Ectodermal cell (in vitro differentiated cells): ENCODE data around the gene OR2A14. TPM values are rescaled to one million over a fixed set of nuclear protein-coding genes. Genes with fewer than 3 reads are reported as not detected.

Experiments
- H3K27ac ChIP-seq: 2 replicates; pipeline ENCODE4 v1.7.0; 2013; ENCODE audit warnings: mild to moderate bottlenecking, low read depth, low read length; ENCODE audit not compliant: insufficient read depth, poor library complexity, severe bottlenecking
- H3K27me3 ChIP-seq: 2 replicates; pipeline ENCODE4 v1.7.0; 2013; ENCODE audit warnings: mild to moderate bottlenecking, low read length; ENCODE audit not compliant: insufficient read depth, control insufficient read depth, poor library complexity, severe bottlenecking
- H3K36me3 ChIP-seq: one replicate; pipeline ENCODE4 v1.7.0; 2013; ENCODE audit warnings: low read length; ENCODE audit not compliant: control insufficient read depth, insufficient read depth
- H3K4me1 ChIP-seq: one replicate; pipeline ENCODE4 v1.7.0; 2013; ENCODE audit warnings: low read length; ENCODE audit not compliant: control insufficient read depth, insufficient read depth
- H3K4me3 ChIP-seq: 2 replicates; pipeline ENCODE4 v1.7.0; 2013; ENCODE audit warnings: low read depth, low read length, control low read depth; ENCODE audit not compliant: insufficient read depth
- H3K9me3 ChIP-seq: 2 replicates; pipeline ENCODE4 v1.7.0; 2013; ENCODE audit warnings: mild to moderate bottlenecking, low read length, moderate library complexity; ENCODE audit not compliant: control insufficient read depth
- WGBS, 2 experiments: methylation state at CpG; one replicate each; pipeline ENCODE4 v1.1.7; 2013; ENCODE audit warnings: missing lambda C conversion rate in 2 of 2; 5-methylcytosine and 5-hydroxymethylcytosine counted together
- polyA plus RNA-seq, 4 experiments: library from polyadenylated mRNA; stranded (reverse); fragments of 50-300 nt; gene quantifications; one replicate each; pipeline ENCODE4 v1.2.3, GENCODE V29; 2013

Gene OR2A14, protein sequence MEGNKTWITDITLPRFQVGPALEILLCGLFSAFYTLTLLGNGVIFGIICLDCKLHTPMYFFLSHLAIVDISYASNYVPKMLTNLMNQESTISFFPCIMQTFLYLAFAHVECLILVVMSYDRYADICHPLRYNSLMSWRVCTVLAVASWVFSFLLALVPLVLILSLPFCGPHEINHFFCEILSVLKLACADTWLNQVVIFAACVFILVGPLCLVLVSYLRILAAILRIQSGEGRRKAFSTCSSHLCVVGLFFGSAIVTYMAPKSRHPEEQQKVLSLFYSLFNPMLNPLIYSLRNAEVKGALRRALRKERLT
- not detected for polyA plus RNA-seq (2013, experiment 1 of 4)
- not detected for polyA plus RNA-seq (2013, experiment 2 of 4)
- not detected for polyA plus RNA-seq (2013, experiment 3 of 4)
- polyA plus RNA-seq (2013, experiment 4 of 4) = not detected

DNA sequence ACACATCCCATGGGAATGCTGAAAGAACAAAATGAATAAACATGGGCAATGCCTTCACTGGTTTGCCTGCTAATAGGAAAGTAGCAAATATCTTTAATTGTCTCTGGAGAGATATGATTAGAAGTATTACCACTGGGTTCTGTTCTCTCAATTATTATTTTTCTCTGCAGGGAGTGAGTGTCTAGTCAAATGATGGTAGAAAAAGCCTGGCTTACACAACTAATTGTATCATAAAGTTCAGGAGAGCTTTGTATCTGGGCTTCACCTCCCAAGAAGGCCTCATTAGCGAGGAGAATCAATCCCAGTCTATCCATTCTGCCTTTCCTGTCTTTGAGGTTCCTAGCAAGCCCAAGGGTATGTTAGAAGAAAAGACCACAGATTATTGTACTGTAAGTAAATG, at the start of gene OR2A14:
TSS of gene OR2A14 (plus strand) at position 301 of the 400 bp plus-strand sequence. CDS start 5,937 bp downstream, outside the sequence.
- no peak within 1 kb of the TSS for H3K27ac ChIP-seq
- no peaks in the 10 kb centered on the region for H3K27me3 ChIP-seq
- no peaks in the 10 kb centered on the region for H3K36me3 ChIP-seq
- H3K4me3 ChIP-seq = no peak within 1 kb of the TSS
- 92 to 94% methylated on average over 1 of the region's 1 CpG for WGBS, 2 experiments
- H3K4me1 ChIP-seq = no peaks in the 10 kb centered on the region
- H3K9me3 ChIP-seq = no peaks in the 10 kb centered on the region

DNA sequence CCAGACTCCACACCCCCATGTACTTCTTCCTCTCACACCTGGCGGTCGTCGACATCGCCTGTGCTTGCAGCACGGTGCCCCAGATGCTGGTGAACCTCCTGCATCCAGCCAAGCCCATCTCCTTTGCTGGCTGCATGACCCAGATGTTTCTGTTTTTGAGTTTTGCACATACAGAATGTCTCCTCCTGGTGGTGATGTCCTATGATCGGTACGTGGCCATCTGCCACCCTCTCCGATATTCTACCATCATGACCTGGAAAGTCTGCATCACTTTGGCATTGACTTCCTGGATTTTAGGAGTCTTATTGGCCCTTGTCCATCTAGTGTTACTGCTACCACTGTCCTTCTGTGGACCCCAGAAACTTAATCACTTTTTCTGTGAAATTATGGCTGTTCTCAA, 48.6 kb upstream of the OR2A14 start:
- Histone ChIP-seq H3K27ac (no peak overlapping the region), H3K4me3 (no peak overlapping the region), H3K27me3 (no peaks in the 10 kb centered on the region), H3K9me3 (no peaks in the 10 kb centered on the region), H3K36me3 (no peaks in the 10 kb centered on the region), H3K4me1 (no peaks in the 10 kb centered on the region)
- WGBS, 2 experiments = 93 to 95% methylated on average over 8 of the region's 8 CpGs

DNA sequence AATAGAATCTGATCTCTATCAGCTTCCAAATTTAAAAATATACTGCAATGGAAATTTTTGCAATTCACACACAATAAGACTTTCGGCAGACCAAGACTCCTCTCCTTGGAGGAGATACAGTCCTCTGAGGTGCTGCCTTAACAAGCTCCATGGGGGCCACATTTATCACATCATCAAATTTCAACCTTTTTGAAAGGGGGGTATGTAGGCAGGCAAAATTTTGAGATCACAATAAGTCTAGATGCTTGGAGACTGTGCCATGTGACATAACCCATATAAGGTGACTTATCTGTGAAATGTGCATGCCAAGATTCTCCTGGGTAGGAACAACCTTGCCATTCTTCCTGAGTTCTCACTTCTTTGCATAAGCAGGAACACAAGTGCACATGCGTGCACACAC, 37.0 kb upstream of the OR2A14 start, which contains the start of gene OR2A12:
TSS of gene OR2A12 (plus strand) at position 301 of the 400 bp plus-strand sequence. CDS start 8,830 bp downstream, outside the sequence.
- H3K27ac ChIP-seq = no peak within 1 kb of the TSS
- WGBS, 2 experiments = 95 to 100% methylated on average over 1 to 2 of the region's 2 CpGs
- no peak within 1 kb of the TSS for H3K4me3 ChIP-seq
- H3K4me1 ChIP-seq = no peaks in the 10 kb centered on the region
- H3K9me3 ChIP-seq = no peaks in the 10 kb centered on the region
- H3K27me3 ChIP-seq = no peaks in the 10 kb centered on the region
- no peaks in the 10 kb centered on the region for H3K36me3 ChIP-seq

DNA sequence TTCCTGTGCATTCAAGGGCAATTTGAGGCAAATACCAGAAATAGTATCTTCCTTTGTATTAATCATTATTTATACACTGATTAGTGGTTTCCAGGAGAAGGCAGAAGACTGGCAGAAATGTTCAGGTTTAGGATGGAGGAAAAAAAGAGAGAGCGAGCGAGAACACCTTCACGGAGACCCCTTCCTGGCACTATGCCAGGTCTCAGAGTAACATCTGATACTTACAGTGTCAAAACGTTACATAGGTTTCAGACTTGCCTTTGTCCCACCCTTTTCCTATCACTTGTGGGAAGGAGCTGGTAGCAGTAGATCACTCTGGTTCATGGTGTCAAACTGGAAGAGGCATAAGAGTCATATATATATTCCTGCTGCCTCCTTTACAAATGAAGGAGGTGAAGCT, 36.2 kb upstream of the OR2A14 start:
- Histone ChIP-seq H3K9me3 (no peaks in the 10 kb centered on the region), H3K27ac (no peak overlapping the region), H3K4me3 (no peak overlapping the region), H3K27me3 (no peaks in the 10 kb centered on the region), H3K36me3 (no peaks in the 10 kb centered on the region), H3K4me1 (no peaks in the 10 kb centered on the region)
- 70 to 75% methylated on average over 4 of the region's 4 CpGs for WGBS, 2 experiments

DNA sequence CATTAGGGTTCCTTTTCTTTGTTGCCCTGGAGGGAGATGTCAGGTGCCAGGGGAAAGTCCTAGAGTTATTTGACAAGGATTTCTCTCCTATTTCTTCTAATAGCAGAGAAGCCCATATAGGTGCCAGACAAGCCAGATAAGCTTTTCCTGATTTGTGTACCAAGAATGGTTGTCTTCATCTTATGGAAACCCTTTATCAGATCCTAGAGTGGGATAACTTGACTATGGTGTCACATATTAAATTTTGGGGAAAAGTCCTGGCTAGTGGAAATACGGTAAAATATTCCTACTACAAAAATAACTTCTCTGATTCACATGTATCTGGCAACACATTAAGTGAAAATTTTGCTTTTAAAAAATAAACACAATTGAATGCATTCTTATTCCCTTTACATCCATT, 35.7 kb upstream of the OR2A14 start:
- Histone ChIP-seq H3K4me3 (no peak overlapping the region), H3K36me3 (no peaks in the 10 kb centered on the region), H3K27ac (no peak overlapping the region), H3K4me1 (no peaks in the 10 kb centered on the region), H3K9me3 (no peaks in the 10 kb centered on the region), H3K27me3 (no peaks in the 10 kb centered on the region)
- WGBS, 2 experiments = 78% methylated on average over 1 of the region's 1 CpG; no CpG with 5 or more reads in 1 of the 2 experiments

DNA sequence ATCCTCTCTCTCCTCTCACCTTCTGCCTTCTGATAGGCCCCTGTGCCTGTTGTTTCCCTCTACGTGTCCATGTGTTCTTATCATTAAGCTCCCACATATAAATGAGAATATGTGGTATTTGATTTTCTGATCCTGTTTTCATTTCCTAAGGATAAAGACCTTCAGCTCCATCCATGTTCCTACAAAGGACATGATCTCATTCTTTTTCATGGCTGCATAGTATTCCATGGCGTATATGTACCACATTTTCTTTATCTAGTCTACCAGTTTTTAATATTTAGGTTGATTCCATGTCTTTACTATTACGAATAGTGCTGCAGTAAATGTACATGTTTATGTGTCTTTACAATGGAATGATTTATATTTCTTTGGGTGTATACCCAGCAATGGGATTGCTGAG, 32.3 kb upstream of the OR2A14 start:
- H3K36me3 ChIP-seq = no peaks in the 10 kb centered on the region
- H3K27ac ChIP-seq = no peak overlapping the region
- H3K4me3 ChIP-seq = no peak overlapping the region
- H3K4me1 ChIP-seq = no peaks in the 10 kb centered on the region
- H3K9me3 ChIP-seq = no peaks in the 10 kb centered on the region
- WGBS, 2 experiments = 89 to 98% methylated on average over 2 to 3 of the region's 3 CpGs
- no peaks in the 10 kb centered on the region for H3K27me3 ChIP-seq

DNA sequence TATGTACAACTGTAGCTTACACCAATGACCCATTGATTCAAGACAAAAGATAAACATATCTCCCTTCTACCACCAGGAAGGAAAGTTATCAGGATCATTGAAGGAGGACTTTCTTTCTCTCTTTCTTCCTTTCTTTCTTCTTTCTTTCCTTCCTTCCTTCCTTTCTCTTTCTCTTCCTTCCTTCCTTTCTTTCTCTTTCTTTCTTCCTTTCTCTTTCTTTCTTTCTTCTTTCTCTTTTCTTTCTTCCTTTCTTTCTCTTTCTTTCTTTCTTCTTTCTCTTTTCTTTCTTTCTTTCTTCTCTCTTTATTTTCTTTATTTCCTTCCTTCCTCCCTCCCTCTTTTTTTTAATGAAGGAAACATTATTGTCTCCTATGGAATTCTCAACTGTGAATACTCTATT, 24.2 kb upstream of the OR2A14 start:
- Histone ChIP-seq H3K27me3 (no peaks in the 10 kb centered on the region), H3K9me3 (no peaks in the 10 kb centered on the region)

DNA sequence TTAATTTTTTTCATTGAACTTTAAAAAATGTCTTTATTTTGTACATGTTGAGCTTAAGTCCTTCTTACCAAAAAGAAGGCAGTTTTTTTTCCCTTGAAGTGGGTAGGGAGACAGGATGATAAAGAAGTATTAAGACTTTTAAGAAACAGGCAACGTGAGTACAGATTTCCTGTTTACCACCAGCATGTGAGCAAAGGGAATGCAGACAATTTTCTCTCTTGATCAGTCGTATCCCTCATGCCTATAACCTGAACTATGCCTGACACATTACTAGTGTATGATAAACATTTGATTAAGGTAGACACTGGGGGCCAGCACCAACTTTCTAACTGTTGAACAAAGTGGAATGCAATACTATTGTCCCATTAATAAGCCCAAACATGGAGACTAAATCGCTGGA, 22.4 kb upstream of the OR2A14 start:
- Histone ChIP-seq H3K9me3 (no peaks in the 10 kb centered on the region), H3K27ac (no peak overlapping the region), H3K4me1 (no peaks in the 10 kb centered on the region), H3K36me3 (no peaks in the 10 kb centered on the region), H3K27me3 (no peaks in the 10 kb centered on the region), H3K4me3 (no peak overlapping the region)
- WGBS, 2 experiments = 83 to 93% methylated on average over 3 of the region's 3 CpGs

More for the DNA sequence above, 24.2 kb upstream of the OR2A14 start:
- H3K4me1 ChIP-seq = no peaks in the 10 kb centered on the region
- H3K4me3 ChIP-seq = no peak overlapping the region
- H3K36me3 ChIP-seq = no peaks in the 10 kb centered on the region
- H3K27ac ChIP-seq = no peak overlapping the region

DNA sequence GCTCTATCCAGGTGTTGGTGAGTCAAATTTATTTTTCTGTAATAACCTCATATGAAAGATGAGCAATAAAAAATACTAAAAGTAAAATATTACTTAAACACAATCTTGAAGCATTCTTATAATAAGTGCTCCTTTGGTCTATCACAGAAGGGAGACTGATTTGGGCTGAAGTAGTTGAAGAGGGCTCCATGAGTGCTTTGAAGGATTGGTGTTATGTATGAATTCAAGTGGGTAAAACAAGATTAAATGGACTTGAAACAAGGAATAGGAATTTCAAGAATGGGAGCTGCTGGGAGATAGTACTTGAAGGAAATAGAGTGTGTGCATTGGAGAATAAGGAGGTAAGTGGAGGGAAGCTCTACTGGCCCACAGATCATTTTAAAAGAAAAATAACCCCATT, 20.9 kb upstream of the OR2A14 start:
- Histone ChIP-seq H3K36me3 (no peaks in the 10 kb centered on the region), H3K4me3 (no peak overlapping the region), H3K4me1 (no peaks in the 10 kb centered on the region), H3K9me3 (no peaks in the 10 kb centered on the region), H3K27me3 (no peaks in the 10 kb centered on the region), H3K27ac (no peak overlapping the region)

DNA sequence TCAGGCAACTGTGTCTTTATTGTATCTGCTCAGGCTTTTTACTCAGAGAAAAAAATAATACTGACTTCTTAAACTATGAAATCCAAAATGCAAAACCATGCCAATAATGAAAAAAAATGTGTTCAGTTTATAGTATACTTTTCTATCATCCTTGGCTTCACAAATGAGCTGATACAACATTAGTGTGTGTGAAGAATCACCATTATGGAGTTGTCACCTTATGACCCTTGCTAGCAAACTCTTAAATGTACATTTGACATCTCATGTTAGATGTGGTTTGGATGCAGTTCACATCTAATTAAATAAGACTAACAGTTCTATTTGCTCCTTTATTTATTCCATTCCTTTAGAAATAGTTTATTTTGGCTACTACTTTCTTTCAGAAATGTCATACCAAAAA, 17.8 kb upstream of the OR2A14 start:
- Histone ChIP-seq H3K27me3 (no peaks in the 10 kb centered on the region), H3K9me3 (no peaks in the 10 kb centered on the region), H3K27ac (no peak overlapping the region), H3K4me1 (no peaks in the 10 kb centered on the region), H3K4me3 (no peak overlapping the region), H3K36me3 (no peaks in the 10 kb centered on the region)
